HG02852 (cell line): ENCODE results near the gene GDF7.
"Not testable (repeated sequence)": the region's sequence is repeated elsewhere in the genome, so short reads cannot be mapped to it uniquely, and the experiment has no call there.

Experiments
- ATAC-seq: cut with Tn5 transposase; IDR thresholded peaks from one replicate; pipeline ENCODE4 v1.9.1; 2021; ENCODE audit warnings: mild to moderate bottlenecking, moderate library complexity; ENCODE audit not compliant: unreplicated experiment

The GDF7 gene

GRCh38 chr2:20693317-20693716, 26.4 kb downstream of the GDF7 start:
- no peak for ATAC-seq

- ATAC-seq = no peak
Observed at GRCh38 chr2:20696366-20696765, 29.4 kb downstream of the GDF7 start.

- no peak for ATAC-seq
Observed at GRCh38 chr2:20697322-20697934, 30.5 kb downstream of the GDF7 start.

GRCh38 chr2:20698916-20699613, 32.1 kb downstream of the GDF7 start:
- ATAC-seq = no peak

GRCh38 chr2:20702563-20702962, 35.6 kb downstream of the GDF7 start:
- ATAC-seq = no peak

GRCh38 chr2:20704886-20705285, 37.9 kb downstream of the GDF7 start:
- ATAC-seq = no peak

GRCh38 chr2:20706217-20706616, 39.3 kb downstream of the GDF7 start:
- no peak for ATAC-seq

GRCh38 chr2:20706786-20707185, 39.8 kb downstream of the GDF7 start:
- ATAC-seq = no peak

GRCh38 chr2:20707601-20708000, 40.7 kb downstream of the GDF7 start:
- no peak for ATAC-seq

GRCh38 chr2:20711641-20712040, 44.7 kb downstream of the GDF7 start:
- ATAC-seq = not testable (repeated sequence)

GRCh38 chr2:20713585-20713984, 46.6 kb downstream of the GDF7 start:
- not testable (repeated sequence) for ATAC-seq

- not testable (repeated sequence) for ATAC-seq
Observed at GRCh38 chr2:20714412-20714811, 47.5 kb downstream of the GDF7 start.

- not testable (repeated sequence) for ATAC-seq
Observed at GRCh38 chr2:20716164-20716563, 49.2 kb downstream of the GDF7 start.

- no peak for ATAC-seq
Observed at GRCh38 chr2:20717641-20718040, 50.7 kb downstream of the GDF7 start.

GRCh38 chr2:20722592-20723240, 55.8 kb downstream of the GDF7 start:
- ATAC-seq = no peak

- ATAC-seq = no peak
Observed at GRCh38 chr2:20723543-20723942, 56.6 kb downstream of the GDF7 start.

- no peak for ATAC-seq
Observed at GRCh38 chr2:20724500-20725053, 57.6 kb downstream of the GDF7 start.

GRCh38 chr2:20725782-20726181, 58.8 kb downstream of the GDF7 start:
- no peak for ATAC-seq

- no peak for ATAC-seq
Observed at GRCh38 chr2:20726913-20727312, 60.0 kb downstream of the GDF7 start.

- no peak for ATAC-seq
Observed at GRCh38 chr2:20728114-20728758, 61.3 kb downstream of the GDF7 start.
